Caco-2 (cell line): ENCODE data around the gene ARV1. TPM values are rescaled to one million over a fixed set of nuclear protein-coding genes. Genes with fewer than 3 reads are reported as not detected.
A peak's percentile ranks its signal among the peaks of the same experiment; 100 is the strongest.

Experiments used
- BruUV-seq: library from RNA; stranded (reverse); fragments of 400-500 nt; replicated peaks from 2 replicates; lab custom pipeline; 2021; lab: Mats Ljungman, UMichigan
- CTCF ChIA-PET: fragments of 300-600 bp; sonication (Branson Sonifier 250); formaldehyde crosslinking; loops from one replicate; lab custom pipeline; 2022; ENCODE audit warnings: antibody characterized with exemption; lab: Charles Lee
- POLR2A ChIA-PET: fragments of 300-600 bp; sonication (Branson Sonifier 250); formaldehyde crosslinking; loops from one replicate; lab custom pipeline; 2022; ENCODE audit warnings: antibody characterized with exemption; lab: Charles Lee
- DNase-seq, 2 experiments: peaks; one replicate each; pipeline versions ENCODE4 v3.0.0 to v3.0.0-alpha.2; 2020 to 2022
- H3K27me3 ChIP-seq: replicated peaks from 2 replicates; pipeline ENCODE4 v1.6.0; 2011; ENCODE audit warnings: low read length; ENCODE audit not compliant: control insufficient read depth, insufficient read depth
- H3K36me3 ChIP-seq: 2 replicates; pipeline ENCODE4 v1.5.1; 2011; ENCODE audit warnings: low read length; ENCODE audit not compliant: control insufficient read depth, insufficient read depth
- H3K4me1 ChIP-seq: fragments of 250-450 bp; sonication (Bioruptor Pico); 2 replicates; pipeline ENCODE4 v1.5.1; 2020; ENCODE audit warnings: mild to moderate bottlenecking
- H3K4me3 ChIP-seq: 2 replicates; pipeline ENCODE4 v1.5.1; 2011; ENCODE audit warnings: low read depth, mild to moderate bottlenecking, control low read depth, low read length
- H3K9me3 ChIP-seq: fragments of 250-450 bp; sonication (Bioruptor Pico); 2 replicates; pipeline ENCODE4 v1.5.1; 2020; ENCODE audit warnings: mild to moderate bottlenecking, moderate library complexity
- H3K27ac Mint-ChIP-seq: one replicate; pipeline ENCODE4 v1.8.0; 2022; ENCODE audit warnings: mixed read lengths; ENCODE audit not compliant: unreplicated experiment
- H3K27me3 Mint-ChIP-seq: one replicate; pipeline ENCODE4 v1.8.0; 2022; ENCODE audit warnings: mixed read lengths; ENCODE audit not compliant: insufficient read depth, unreplicated experiment
- H3K36me3 Mint-ChIP-seq: one replicate; pipeline ENCODE4 v1.8.0; 2022; ENCODE audit warnings: mild to moderate bottlenecking, mixed read lengths; ENCODE audit not compliant: insufficient read depth, unreplicated experiment
- H3K4me1 Mint-ChIP-seq: one replicate; pipeline ENCODE4 v1.8.0; 2022; ENCODE audit warnings: low read depth, mixed read lengths; ENCODE audit not compliant: unreplicated experiment
- H3K4me3 Mint-ChIP-seq: one replicate; pipeline ENCODE4 v1.8.0; 2022; ENCODE audit warnings: mild to moderate bottlenecking, moderate library complexity, mixed read lengths; ENCODE audit not compliant: unreplicated experiment
- H3K9me3 Mint-ChIP-seq: one replicate; pipeline ENCODE4 v1.8.0; 2022; ENCODE audit warnings: mixed read lengths; ENCODE audit not compliant: unreplicated experiment
- intact Hi-C: fragments of 100-400 bp; cut with micrococcal nuclease; formaldehyde crosslinking; loops from one replicate; pipeline ENCODE4 v1.10.0; 2022; ENCODE audit not compliant: unreplicated experiment
- total RNA-seq: library from RNA; stranded (reverse); gene quantifications from 2 replicates; pipeline ENCODE4 v1.2.3, GENCODE V29; 2022
- TF ChIP-seq, protein P1 (sequence below), 2 experiments: fragments of 200-600 bp in 1 of 2; IDR thresholded peaks; 1 replicate in 1 of 2; 2 replicates in 1 of 2; pipeline versions ENCODE4 v1.5.1 to v1.8.0; 2011 to 2022; ENCODE audit warnings: antibody characterized with exemption in 1 of 2, control low read depth in 1 of 2, inconsistent platforms in 1 of 2, low read depth in 1 of 2, low read length in 1 of 2, mild to moderate bottlenecking in 1 of 2, moderate library complexity in 1 of 2; ENCODE audit not compliant: insufficient read depth in 1 of 2, severe bottlenecking in 1 of 2, unreplicated experiment in 1 of 2

ARV1 gene
- total RNA-seq, 1 experiment from 2014 or later = 9.8 TPM

DNA sequence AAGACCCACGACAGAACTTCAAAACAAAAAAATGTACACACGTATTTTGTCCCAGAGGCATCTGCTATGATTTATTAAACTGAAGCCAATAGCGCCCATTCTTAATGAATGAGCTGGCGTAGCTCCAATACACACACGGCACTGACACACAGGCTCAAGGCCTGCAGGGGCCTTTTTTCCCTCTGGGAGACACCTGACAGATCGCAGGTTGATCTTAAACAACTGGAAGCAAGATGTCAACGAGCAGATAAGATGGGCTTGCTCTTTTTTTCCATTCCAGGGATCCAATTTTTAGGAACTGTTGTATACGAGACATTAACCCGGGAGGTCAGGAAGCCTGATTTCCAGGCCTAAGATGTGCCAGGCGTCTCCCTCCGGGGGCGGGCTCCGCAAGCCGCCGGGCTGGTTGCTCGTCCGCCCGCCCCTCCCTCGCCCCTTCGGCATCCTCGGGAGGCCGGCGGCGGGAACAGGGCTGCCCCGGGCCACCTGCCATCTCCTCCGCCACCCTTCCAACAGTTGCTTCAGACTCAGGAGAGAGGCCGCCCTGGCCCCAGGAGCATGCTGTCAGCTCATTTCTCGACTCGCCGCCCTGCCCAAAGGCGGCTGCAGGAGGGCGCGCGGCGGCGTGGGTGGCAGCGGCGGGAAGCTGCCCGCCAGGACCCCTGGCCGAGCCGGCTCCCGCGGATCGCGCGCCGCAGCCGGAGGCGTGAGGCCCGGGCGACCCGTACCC is 968 bp upstream of the ARV1 start:
- peaks cover 22% of the 10 kb centered on the region for H3K36me3 Mint-ChIP-seq

DNA sequence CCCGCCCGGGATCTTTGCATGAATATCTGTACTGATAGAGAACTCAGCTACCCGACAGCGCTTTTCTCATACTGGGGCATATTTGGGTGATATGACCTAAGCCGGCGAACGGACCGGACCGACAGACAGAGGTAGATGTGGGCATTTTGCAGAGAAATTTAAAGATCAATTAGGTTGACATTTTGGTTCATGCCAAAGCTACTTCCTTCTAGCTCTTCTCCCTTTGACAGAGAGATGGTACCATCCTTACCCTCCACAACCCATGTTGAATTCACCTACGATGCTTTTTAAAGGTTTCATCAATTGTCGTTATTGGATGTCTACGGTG is 459 bp downstream of the ARV1 start:
- H3K4me1 Mint-ChIP-seq = peaks cover 21% of the 10 kb centered on the region
- peak overlapping the region; percentile 46 for H3K4me3 ChIP-seq
- intact Hi-C loops = loop anchor here (1.0 to 2.0 kb wide), 6 partner anchors 40 to 347 kb away; no protein-coding TSS in a partner anchor
- H3K36me3 Mint-ChIP-seq = peaks cover 22% of the 10 kb centered on the region
- 0 out of 2 replicates have a peak, but pooled peaks cover 1% of the 10 kb centered on the region for H3K36me3 ChIP-seq
- no peak overlapping the region for H3K4me3 Mint-ChIP-seq
- ChIA-PET CTCF (interaction anchor here (0.6 to 2.6 kb wide), 13 partner anchors 11 to 240 kb away, joined by 3 to 14 read pairs (median 4); no protein-coding TSS in a partner anchor), POLR2A (interaction anchor here (0.6 to 1.6 kb wide), 2 partner anchors 30 to 111 kb away, joined by 3 to 7 read pairs; partner anchors contain the start of gene C1orf198)
- no peaks in the 10 kb centered on the region for H3K27me3 ChIP-seq
- no peaks in the 10 kb centered on the region for H3K9me3 Mint-ChIP-seq
- H3K27ac Mint-ChIP-seq = peak overlapping the region; percentile 56
- DNase-seq = no peak
- H3K27me3 Mint-ChIP-seq = no peaks in the 10 kb centered on the region
- TSS peak; percentile 65 for BruUV-seq
- H3K9me3 ChIP-seq = no peaks in the 10 kb centered on the region
- H3K4me1 ChIP-seq = peaks cover 20% of the 10 kb centered on the region
- TF ChIP-seq, protein P1, sequence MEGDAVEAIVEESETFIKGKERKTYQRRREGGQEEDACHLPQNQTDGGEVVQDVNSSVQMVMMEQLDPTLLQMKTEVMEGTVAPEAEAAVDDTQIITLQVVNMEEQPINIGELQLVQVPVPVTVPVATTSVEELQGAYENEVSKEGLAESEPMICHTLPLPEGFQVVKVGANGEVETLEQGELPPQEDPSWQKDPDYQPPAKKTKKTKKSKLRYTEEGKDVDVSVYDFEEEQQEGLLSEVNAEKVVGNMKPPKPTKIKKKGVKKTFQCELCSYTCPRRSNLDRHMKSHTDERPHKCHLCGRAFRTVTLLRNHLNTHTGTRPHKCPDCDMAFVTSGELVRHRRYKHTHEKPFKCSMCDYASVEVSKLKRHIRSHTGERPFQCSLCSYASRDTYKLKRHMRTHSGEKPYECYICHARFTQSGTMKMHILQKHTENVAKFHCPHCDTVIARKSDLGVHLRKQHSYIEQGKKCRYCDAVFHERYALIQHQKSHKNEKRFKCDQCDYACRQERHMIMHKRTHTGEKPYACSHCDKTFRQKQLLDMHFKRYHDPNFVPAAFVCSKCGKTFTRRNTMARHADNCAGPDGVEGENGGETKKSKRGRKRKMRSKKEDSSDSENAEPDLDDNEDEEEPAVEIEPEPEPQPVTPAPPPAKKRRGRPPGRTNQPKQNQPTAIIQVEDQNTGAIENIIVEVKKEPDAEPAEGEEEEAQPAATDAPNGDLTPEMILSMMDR (IDR thresholded peaks at IDR 0.05; ENCODE audit: insufficient read depth in 1 of 2, low read depth in 1 of 2, low read length in 1 of 2, severe bottlenecking in 1 of 2, unreplicated experiment in 1 of 2) = no peak

More for the DNA sequence above, 968 bp upstream of the ARV1 start:
- CTCF ChIA-PET = interaction anchor here (0.6 to 2.6 kb wide), 13 partner anchors 10 to 239 kb away, joined by 3 to 14 read pairs (median 4); no protein-coding TSS in a partner anchor
- BruUV-seq = no TSS peak
- Mint-ChIP-seq H3K4me3 (no peak overlapping the region), H3K27ac (peak overlapping the region; percentile 65), H3K9me3 (no peaks in the 10 kb centered on the region), H3K4me1 (peaks cover 17% of the 10 kb centered on the region), H3K27me3 (no peaks in the 10 kb centered on the region)
- H3K9me3 ChIP-seq = no peaks in the 10 kb centered on the region
- POLR2A ChIA-PET = interaction anchor here (1.3 to 1.6 kb wide), 2 partner anchors 39 to 109 kb away, joined by 5 to 7 read pairs; partner anchors contain the start of gene C1orf198
- intact Hi-C loops = loop anchor here (1.0 to 2.0 kb wide), 2 partner anchors 111 to 233 kb away; no protein-coding TSS in a partner anchor
- H3K27me3 ChIP-seq = no peaks in the 10 kb centered on the region
- TF ChIP-seq, protein P1 (IDR thresholded peaks at IDR 0.05; ENCODE audit: insufficient read depth in 1 of 2, low read depth in 1 of 2, low read length in 1 of 2, severe bottlenecking in 1 of 2, unreplicated experiment in 1 of 2) = no peak
- H3K4me1 ChIP-seq = peaks cover 25% of the 10 kb centered on the region
- H3K4me3 ChIP-seq = peak overlapping the region; percentile 96
- 0 out of 2 replicates have a peak, but pooled peaks cover 1% of the 10 kb centered on the region for H3K36me3 ChIP-seq
- DNase-seq = peak in 1 of 2 experiments; percentile 48

DNA sequence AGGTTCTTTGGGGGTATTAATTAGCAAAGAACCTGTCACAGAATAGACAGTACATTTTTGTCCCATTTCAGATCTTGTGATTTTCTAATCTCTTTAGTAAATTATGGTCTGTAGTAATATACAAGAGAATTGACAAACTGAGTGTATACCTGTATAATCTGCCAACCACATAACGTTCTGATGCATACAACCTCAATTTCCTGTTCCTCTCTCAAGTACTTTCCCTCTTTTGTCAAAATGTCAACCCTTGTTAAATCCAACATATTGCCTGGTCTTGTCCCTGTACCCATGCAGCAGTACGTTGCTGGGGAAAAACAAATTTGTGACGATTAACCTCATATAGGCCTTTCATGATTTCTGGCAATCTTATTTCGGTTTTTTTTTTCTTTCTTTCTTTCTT is 1.1 kb downstream of the ARV1 start:
- Mint-ChIP-seq H3K9me3 (no peaks in the 10 kb centered on the region), H3K4me3 (no peak overlapping the region), H3K4me1 (peaks cover 25% of the 10 kb centered on the region), H3K36me3 (peaks cover 22% of the 10 kb centered on the region), H3K27me3 (no peaks in the 10 kb centered on the region), H3K27ac (no peak overlapping the region)
- TF ChIP-seq, protein P1 (IDR thresholded peaks at IDR 0.05; ENCODE audit: insufficient read depth in 1 of 2, low read depth in 1 of 2, low read length in 1 of 2, severe bottlenecking in 1 of 2, unreplicated experiment in 1 of 2) = no peak
- Histone ChIP-seq H3K9me3 (no peaks in the 10 kb centered on the region), H3K4me1 (peaks cover 26% of the 10 kb centered on the region), H3K4me3 (peak overlapping the region; percentile 46), H3K27me3 (no peaks in the 10 kb centered on the region), H3K36me3 (0 out of 2 replicates have a peak, but pooled peaks cover 1% of the 10 kb centered on the region)
- CTCF ChIA-PET = no interaction called here
- DNase-seq = no peak
- no TSS peak for BruUV-seq
- POLR2A ChIA-PET = no interaction called here
- intact Hi-C loops = loop anchor here (1.0 to 2.0 kb wide), 6 partner anchors 41 to 348 kb away; no protein-coding TSS in a partner anchor
